Gastroesophageal sphincter (tissue), 3 donors: Measurements from ENCODE around the gene MKI67.
"Not testable (repeated sequence)": the region's sequence is repeated elsewhere in the genome, so short reads cannot be mapped to it uniquely, and the experiment has no call there.

Source experiments
- EP300 ChIP-seq: sonication (generic); formaldehyde crosslinking; IDR thresholded peaks from one replicate; pipeline ENCODE4 v1.6.1; 2017; ENCODE audit warnings: antibody characterized with exemption, mild to moderate bottlenecking
- POLR2A ChIP-seq, 2 donors: fragments of 450-650 bp; IDR thresholded peaks; one replicate each; pipeline ENCODE4 v1.6.1; 2017; ENCODE audit warnings: antibody characterized with exemption in 2 of 2, mild to moderate bottlenecking in 2 of 2, moderate library complexity in 1 of 2
- TF ChIP-seq, protein P1 (sequence below), 4 experiments: fragments of 200-600 bp in 2 of 4; fragments of 450-650 bp in 2 of 4; sonication (generic) in 1 of 4; IDR thresholded peaks; one replicate each; pipeline ENCODE4 v1.5.1; 2017 to 2019; ENCODE audit warnings: antibody characterized with exemption in 4 of 4, mild to moderate bottlenecking in 2 of 4, moderate library complexity in 2 of 4

DNA sequence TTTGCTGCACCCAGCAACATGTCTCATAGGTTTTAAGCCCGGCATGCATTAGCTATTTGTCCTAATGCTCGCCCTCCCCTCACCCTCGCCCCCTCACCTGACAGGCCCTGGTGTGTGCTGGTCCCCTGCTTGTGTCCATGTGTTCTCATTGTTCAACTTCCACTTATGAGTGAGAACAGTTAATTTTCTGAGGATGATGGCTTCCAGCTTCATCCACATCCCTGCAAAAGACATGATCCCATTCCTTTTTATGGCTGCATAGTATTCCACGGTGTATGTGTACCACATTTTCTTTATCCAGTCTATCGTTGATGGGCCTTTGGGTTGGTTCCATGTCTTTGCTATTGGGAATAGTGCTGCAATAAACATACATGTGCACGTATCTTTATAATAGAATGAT, 40.9 kb upstream of the MKI67 start:
- not testable (repeated sequence) for TF ChIP-seq POLR2A (IDR thresholded peaks at IDR 0.05); EP300
- TF ChIP-seq, protein P1, sequence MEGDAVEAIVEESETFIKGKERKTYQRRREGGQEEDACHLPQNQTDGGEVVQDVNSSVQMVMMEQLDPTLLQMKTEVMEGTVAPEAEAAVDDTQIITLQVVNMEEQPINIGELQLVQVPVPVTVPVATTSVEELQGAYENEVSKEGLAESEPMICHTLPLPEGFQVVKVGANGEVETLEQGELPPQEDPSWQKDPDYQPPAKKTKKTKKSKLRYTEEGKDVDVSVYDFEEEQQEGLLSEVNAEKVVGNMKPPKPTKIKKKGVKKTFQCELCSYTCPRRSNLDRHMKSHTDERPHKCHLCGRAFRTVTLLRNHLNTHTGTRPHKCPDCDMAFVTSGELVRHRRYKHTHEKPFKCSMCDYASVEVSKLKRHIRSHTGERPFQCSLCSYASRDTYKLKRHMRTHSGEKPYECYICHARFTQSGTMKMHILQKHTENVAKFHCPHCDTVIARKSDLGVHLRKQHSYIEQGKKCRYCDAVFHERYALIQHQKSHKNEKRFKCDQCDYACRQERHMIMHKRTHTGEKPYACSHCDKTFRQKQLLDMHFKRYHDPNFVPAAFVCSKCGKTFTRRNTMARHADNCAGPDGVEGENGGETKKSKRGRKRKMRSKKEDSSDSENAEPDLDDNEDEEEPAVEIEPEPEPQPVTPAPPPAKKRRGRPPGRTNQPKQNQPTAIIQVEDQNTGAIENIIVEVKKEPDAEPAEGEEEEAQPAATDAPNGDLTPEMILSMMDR (IDR thresholded peaks at IDR 0.05), result not testable (repeated sequence)
